ENCODE results near the gene EPX.

EPX gene

GRCh38 chr17:58233543-58233942 is 41.0 kb downstream of the EPX start:
- H3K36me3 ChIP-seq (ENCODE audit: control insufficient read depth, insufficient read depth, low read length), result no peaks in the 10 kb centered on the region
- H3K79me2 ChIP-seq, result no peaks in the 10 kb centered on the region
- no peaks in the 10 kb centered on the region for H3K4me1 ChIP-seq
- H3K27ac ChIP-seq, result no peak overlapping the region
- no peak overlapping the region for H3K4me2 ChIP-seq (ENCODE audit: low read length)
- H3K27me3 ChIP-seq (ENCODE audit: control insufficient read depth, insufficient read depth, low read length), result no peaks in the 10 kb centered on the region
- no peak overlapping the region for H3K4me3 ChIP-seq (ENCODE audit: low read depth, low read length)
- no peaks in the 10 kb centered on the region for H3K9me3 ChIP-seq (ENCODE audit: control insufficient read depth, low read length)
- no peak for TF ChIP-seq CTCF (IDR thresholded peaks at IDR 0.05)
- no peak overlapping the region for H3K9ac ChIP-seq
- H2AFZ ChIP-seq, result no peak overlapping the region

GRCh38 chr17:58234512-58234911 is 42.0 kb downstream of the EPX start:
- no peaks in the 10 kb centered on the region for H3K4me1 ChIP-seq
- TF ChIP-seq CTCF (IDR thresholded peaks at IDR 0.05), result no peak
- H3K4me2 ChIP-seq (ENCODE audit: low read length), result no peak overlapping the region
- no peak overlapping the region for H3K27ac ChIP-seq
- no peak overlapping the region for H3K4me3 ChIP-seq (ENCODE audit: low read depth, low read length)
- no peak overlapping the region for H3K9ac ChIP-seq
- H3K36me3 ChIP-seq (ENCODE audit: control insufficient read depth, insufficient read depth, low read length), result no peaks in the 10 kb centered on the region
- H3K27me3 ChIP-seq (ENCODE audit: control insufficient read depth, insufficient read depth, low read length), result no peaks in the 10 kb centered on the region
- H2AFZ ChIP-seq, result no peak overlapping the region
- H3K9me3 ChIP-seq (ENCODE audit: control insufficient read depth, low read length), result no peaks in the 10 kb centered on the region
- H3K79me2 ChIP-seq, result no peaks in the 10 kb centered on the region

- Histone ChIP-seq H3K27me3 (ENCODE audit: control insufficient read depth, insufficient read depth, low read length) (no peaks in the 10 kb centered on the region), H3K27ac (no peak overlapping the region), H2AFZ (no peak overlapping the region), H3K79me2 (no peaks in the 10 kb centered on the region), H3K4me3 (ENCODE audit: low read depth, low read length) (no peak overlapping the region), H3K9me3 (ENCODE audit: control insufficient read depth, low read length) (no peaks in the 10 kb centered on the region), H3K36me3 (ENCODE audit: control insufficient read depth, insufficient read depth, low read length) (no peaks in the 10 kb centered on the region), H3K4me1 (no peaks in the 10 kb centered on the region), H3K9ac (no peak overlapping the region), H3K4me2 (ENCODE audit: low read length) (no peak overlapping the region)
- no peak for TF ChIP-seq CTCF (IDR thresholded peaks at IDR 0.05)
Measured at GRCh38 chr17:58235821-58236220, 43.3 kb downstream of the EPX start.

- Histone ChIP-seq H3K36me3 (ENCODE audit: control insufficient read depth, insufficient read depth, low read length) (no peaks in the 10 kb centered on the region), H3K27me3 (ENCODE audit: control insufficient read depth, insufficient read depth, low read length) (no peaks in the 10 kb centered on the region), H3K4me3 (ENCODE audit: low read depth, low read length) (no peak overlapping the region), H3K9ac (no peak overlapping the region), H3K4me2 (ENCODE audit: low read length) (no peak overlapping the region), H3K27ac (no peak overlapping the region), H3K9me3 (ENCODE audit: control insufficient read depth, low read length) (no peaks in the 10 kb centered on the region), H2AFZ (no peak overlapping the region), H3K79me2 (no peaks in the 10 kb centered on the region), H3K4me1 (no peaks in the 10 kb centered on the region)
- no peak for TF ChIP-seq CTCF (IDR thresholded peaks at IDR 0.05)
Measured at GRCh38 chr17:58236394-58236793, 43.9 kb downstream of the EPX start.

GRCh38 chr17:58238147-58238634 is 45.7 kb downstream of the EPX start, which contains the start of gene LPO:
Gene LPO (plus strand): TSS chr17:58238584. CDS start chr17:58242980, 4,396 bp downstream.
- no peak within 1 kb of the TSS for H3K9ac ChIP-seq
- H3K4me2 ChIP-seq (ENCODE audit: low read length), result no peak within 1 kb of the TSS
- no peaks in the 10 kb centered on the region for H3K79me2 ChIP-seq
- no peak within 1 kb of the TSS for H2AFZ ChIP-seq
- no peaks in the 10 kb centered on the region for H3K9me3 ChIP-seq (ENCODE audit: control insufficient read depth, low read length)
- no peak within 1 kb of the TSS for H3K4me3 ChIP-seq (ENCODE audit: low read depth, low read length)
- no peaks in the 10 kb centered on the region for H3K27me3 ChIP-seq (ENCODE audit: control insufficient read depth, insufficient read depth, low read length)
- TF ChIP-seq CTCF (IDR thresholded peaks at IDR 0.05), result no peak
- H3K36me3 ChIP-seq (ENCODE audit: control insufficient read depth, insufficient read depth, low read length), result no peaks in the 10 kb centered on the region
- H3K4me1 ChIP-seq, result no peaks in the 10 kb centered on the region
- no peak within 1 kb of the TSS for H3K27ac ChIP-seq
